ENCODE measurements around the gene GSTK1.

Gene GSTK1

DNA sequence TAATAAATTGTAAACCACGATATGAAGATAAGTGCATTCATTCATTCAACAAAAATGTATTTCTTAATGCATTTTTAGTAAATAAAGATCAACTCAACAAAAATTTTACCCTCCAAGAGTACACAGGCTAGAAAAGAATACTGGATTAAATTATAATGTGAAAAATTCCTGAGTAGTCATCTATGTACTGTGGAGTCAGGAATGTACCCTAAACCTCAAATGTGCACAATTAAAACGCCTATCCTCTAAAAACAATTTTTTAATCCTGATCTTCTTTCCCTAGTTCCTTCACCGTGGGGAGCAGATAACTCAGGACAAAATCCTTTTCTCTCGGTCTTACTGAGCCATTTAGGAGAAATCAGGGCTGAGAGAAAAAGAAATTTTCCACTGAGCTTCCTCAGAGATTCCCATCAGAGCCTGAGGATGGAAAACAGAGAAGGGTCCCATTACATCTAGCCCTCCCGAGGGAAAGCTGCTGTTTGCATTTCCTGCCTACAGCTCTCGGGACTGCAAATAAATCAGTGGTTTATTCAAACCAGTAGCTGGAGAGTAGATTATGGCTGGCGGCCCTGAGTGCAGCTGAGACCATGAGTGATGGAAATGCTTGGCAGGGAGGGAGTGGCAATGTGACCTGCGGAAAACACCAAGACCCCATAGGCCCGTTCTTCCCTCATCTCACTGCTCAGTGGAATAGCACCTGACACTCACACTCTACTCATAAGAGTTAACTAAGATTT, 34.0 kb upstream of the GSTK1 start:
- TF ChIP-seq, protein P1, sequence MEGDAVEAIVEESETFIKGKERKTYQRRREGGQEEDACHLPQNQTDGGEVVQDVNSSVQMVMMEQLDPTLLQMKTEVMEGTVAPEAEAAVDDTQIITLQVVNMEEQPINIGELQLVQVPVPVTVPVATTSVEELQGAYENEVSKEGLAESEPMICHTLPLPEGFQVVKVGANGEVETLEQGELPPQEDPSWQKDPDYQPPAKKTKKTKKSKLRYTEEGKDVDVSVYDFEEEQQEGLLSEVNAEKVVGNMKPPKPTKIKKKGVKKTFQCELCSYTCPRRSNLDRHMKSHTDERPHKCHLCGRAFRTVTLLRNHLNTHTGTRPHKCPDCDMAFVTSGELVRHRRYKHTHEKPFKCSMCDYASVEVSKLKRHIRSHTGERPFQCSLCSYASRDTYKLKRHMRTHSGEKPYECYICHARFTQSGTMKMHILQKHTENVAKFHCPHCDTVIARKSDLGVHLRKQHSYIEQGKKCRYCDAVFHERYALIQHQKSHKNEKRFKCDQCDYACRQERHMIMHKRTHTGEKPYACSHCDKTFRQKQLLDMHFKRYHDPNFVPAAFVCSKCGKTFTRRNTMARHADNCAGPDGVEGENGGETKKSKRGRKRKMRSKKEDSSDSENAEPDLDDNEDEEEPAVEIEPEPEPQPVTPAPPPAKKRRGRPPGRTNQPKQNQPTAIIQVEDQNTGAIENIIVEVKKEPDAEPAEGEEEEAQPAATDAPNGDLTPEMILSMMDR (IDR thresholded peaks at IDR 0.05; ENCODE audit: control extremely low read depth, extremely low read depth, low read depth, missing control alignments): no peak
- CTCF ChIA-PET: interaction anchor here (1.5 to 1.8 kb wide), 3 partner anchors 11 to 225 kb away, joined by 3 to 9 read pairs (median 8); no protein-coding TSS in a partner anchor
- DNase-seq (ENCODE audit: extremely low spot score): no peak

DNA sequence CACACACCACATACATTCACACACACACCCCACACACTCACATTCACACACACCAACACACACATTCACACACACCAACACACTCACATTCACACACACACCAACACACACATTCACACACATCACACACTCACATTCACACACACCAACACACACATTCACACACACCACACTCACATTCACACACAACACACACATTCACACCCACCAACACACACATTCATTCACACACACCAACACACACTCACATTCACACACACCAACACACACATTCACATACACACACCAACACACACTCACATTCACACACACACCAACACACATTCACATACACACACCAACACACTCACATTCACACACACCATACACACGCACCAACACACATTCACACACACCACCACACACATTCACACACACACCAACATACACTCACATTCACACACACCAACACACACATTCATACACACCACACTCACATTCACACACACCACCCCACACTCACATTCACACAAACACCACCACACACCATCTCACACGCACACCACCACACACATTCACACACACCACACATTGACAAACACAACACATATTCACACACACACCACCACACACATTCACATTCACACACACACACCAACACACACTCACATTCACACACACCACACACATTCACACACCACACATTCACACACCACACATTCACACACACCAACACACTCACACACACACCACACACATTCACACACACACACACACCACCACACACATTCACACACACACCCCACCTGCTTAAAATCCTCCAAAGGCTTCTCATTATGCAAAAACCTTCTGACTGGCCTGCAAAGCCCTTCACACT, 32.4 kb upstream of the GSTK1 start:
- CTCF ChIA-PET: interaction anchor here (1.5 to 2.4 kb wide), 4 partner anchors 11 to 227 kb away, joined by 3 to 24 read pairs (median 8); no protein-coding TSS in a partner anchor
- POLR2A ChIA-PET: no interaction called here

More for the DNA sequence above, 34.0 kb upstream of the GSTK1 start:
- POLR2A ChIA-PET: no interaction called here

DNA sequence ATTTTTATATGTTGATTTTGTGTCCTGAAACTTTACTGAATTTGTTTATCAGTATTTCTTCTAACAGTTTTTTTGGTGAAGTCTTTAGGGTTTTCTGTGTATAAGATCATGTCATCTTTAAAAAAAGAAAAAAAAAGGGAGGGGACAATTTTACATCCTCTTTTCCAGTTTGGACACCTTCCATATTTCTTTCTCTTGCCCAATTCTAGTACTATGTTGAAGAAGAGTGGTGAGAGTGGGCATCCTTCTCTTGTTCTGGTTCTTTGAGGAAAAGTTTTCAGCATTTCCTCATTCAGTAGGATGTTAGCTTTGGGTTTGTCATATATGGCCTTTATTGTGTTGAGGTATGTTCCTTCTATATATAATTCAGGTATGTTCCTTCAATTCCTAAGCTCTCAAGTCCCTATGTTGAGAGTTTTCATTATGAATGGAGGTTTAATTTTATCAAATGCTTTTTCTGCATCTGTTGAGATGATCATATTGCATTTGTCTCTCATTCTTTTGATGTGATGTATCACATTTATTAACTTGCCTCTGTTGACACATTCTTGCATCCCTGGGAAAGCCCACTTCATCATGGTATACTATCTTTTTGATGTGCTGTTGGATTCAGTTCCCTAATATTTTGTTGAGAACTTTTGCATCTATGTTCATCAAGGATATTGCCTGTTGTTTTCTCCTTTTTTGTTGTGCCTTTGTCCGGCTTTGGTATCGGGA, 29.3 kb upstream of the GSTK1 start:
- DNase-seq (ENCODE audit: extremely low spot score): no peak
- POLR2A ChIA-PET: no interaction called here
- CTCF ChIA-PET: interaction anchor here (1.0 to 1.5 kb wide), 3 partner anchors 9 to 19 kb away, joined by 3 to 4 read pairs (median 3); no protein-coding TSS in a partner anchor
- TF ChIP-seq, protein P1 (IDR thresholded peaks at IDR 0.05; ENCODE audit: control extremely low read depth, extremely low read depth, low read depth, missing control alignments): no peak

More for the DNA sequence above, 32.4 kb upstream of the GSTK1 start:
- TF ChIP-seq, protein P1 (IDR thresholded peaks at IDR 0.05; ENCODE audit: control extremely low read depth, extremely low read depth, low read depth, missing control alignments): no peak
- DNase-seq (ENCODE audit: extremely low spot score): no peak

GRCh38 chr7:143234533-143234875, 28.7 kb upstream of the GSTK1 start:
- no peak for DNase-seq (ENCODE audit: extremely low spot score)
- CTCF ChIA-PET: interaction anchor here (1.0 to 1.1 kb wide), 2 partner anchors 8 to 19 kb away, joined by 3 read pairs; no protein-coding TSS in a partner anchor
- TF ChIP-seq, protein P1 (IDR thresholded peaks at IDR 0.05; ENCODE audit: control extremely low read depth, extremely low read depth, low read depth, missing control alignments): no peak
- POLR2A ChIA-PET: no interaction called here

DNA sequence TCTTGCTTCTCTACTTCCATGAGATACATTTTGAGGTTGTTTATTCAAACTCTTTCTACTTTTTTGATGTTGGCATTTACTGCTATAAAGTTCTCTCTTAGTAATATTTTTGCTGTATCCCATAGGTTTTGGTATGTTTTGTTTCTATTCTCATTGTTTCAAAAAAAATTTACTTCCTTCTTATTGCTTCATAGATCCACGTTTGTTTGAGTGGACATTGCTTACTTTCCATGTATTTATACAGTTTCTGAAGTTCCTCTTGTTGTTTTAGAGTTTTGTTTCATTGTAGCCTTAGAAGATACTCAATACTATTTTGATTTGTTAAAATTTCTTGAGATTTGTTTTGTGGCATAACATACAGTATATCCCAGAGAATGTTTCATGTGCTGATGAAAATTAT, 27.7 kb upstream of the GSTK1 start:
- ChIA-PET CTCF (no interaction called here), POLR2A (no interaction called here)
- TF ChIP-seq, protein P1 (IDR thresholded peaks at IDR 0.05; ENCODE audit: control extremely low read depth, extremely low read depth, low read depth, missing control alignments): no peak

GRCh38 chr7:143236408-143236990, 26.7 kb upstream of the GSTK1 start:
- ChIA-PET CTCF (interaction anchor here (0.8 kb wide), 1 partner anchor 15 kb away, joined by 3 read pairs; the partner anchor contains the start of gene TAS2R40), POLR2A (no interaction called here)
- TF ChIP-seq, protein P1 (IDR thresholded peaks at IDR 0.05; ENCODE audit: control extremely low read depth, extremely low read depth, low read depth, missing control alignments): no peak
- no peak for DNase-seq (ENCODE audit: extremely low spot score)

More for the DNA sequence above, 27.7 kb upstream of the GSTK1 start:
- DNase-seq (ENCODE audit: extremely low spot score): no peak

All from GM10248 (cell line).